ENCODE measurements around the gene HOXD8.
A peak's percentile ranks its signal among the peaks of the same experiment; 100 is the strongest.

The HOXD8 gene

GRCh38 chr2:176114930-176115625, 14.4 kb upstream of the HOXD8 start:
- in situ Hi-C loops (cut with MboI; ENCODE audit: low sequenced_read_pairs, unreplicated experiment) = no loop called here
- DNase-seq (ENCODE audit: low spot score) = no peak
- TF ChIP-seq CTCF (IDR thresholded peaks at IDR 0.05; ENCODE audit: borderline replicate concordance, control extremely low read depth, extremely low read depth, insufficient read depth, missing control alignments) = no peak

GRCh38 chr2:176115883-176116813, 13.4 kb upstream of the HOXD8 start, which contains the start of gene HOXD10:
Gene HOXD10 (plus strand): TSS chr2:176116778. CDS start chr2:176116834, 56 bp downstream.
- in situ Hi-C loops (cut with MboI; ENCODE audit: low sequenced_read_pairs, unreplicated experiment) = no loop called here
- TF ChIP-seq CTCF (IDR thresholded peaks at IDR 0.05; ENCODE audit: borderline replicate concordance, control extremely low read depth, extremely low read depth, insufficient read depth, missing control alignments) = no peak
- no peak for DNase-seq (ENCODE audit: low spot score)

GRCh38 chr2:176117162-176117822, 12.2 kb upstream of the HOXD8 start:
- in situ Hi-C loops (cut with MboI; ENCODE audit: low sequenced_read_pairs, unreplicated experiment) = no loop called here
- no peak for TF ChIP-seq CTCF (IDR thresholded peaks at IDR 0.05; ENCODE audit: borderline replicate concordance, control extremely low read depth, extremely low read depth, insufficient read depth, missing control alignments)

GRCh38 chr2:176117823-176118371, 11.6 kb upstream of the HOXD8 start:
- in situ Hi-C loops (cut with MboI; ENCODE audit: low sequenced_read_pairs, unreplicated experiment) = no loop called here
- TF ChIP-seq CTCF (IDR thresholded peaks at IDR 0.05; ENCODE audit: borderline replicate concordance, control extremely low read depth, extremely low read depth, insufficient read depth, missing control alignments) = no peak

More at GRCh38 chr2:176117162-176117822, 12.2 kb upstream of the HOXD8 start:
- no peak for DNase-seq (ENCODE audit: low spot score)

GRCh38 chr2:176118601-176119339, 10.7 kb upstream of the HOXD8 start:
- in situ Hi-C loops (cut with MboI; ENCODE audit: low sequenced_read_pairs, unreplicated experiment) = no loop called here
- DNase-seq (ENCODE audit: low spot score) = no peak
- peak; percentile 19 for TF ChIP-seq CTCF (IDR thresholded peaks at IDR 0.05; ENCODE audit: borderline replicate concordance, control extremely low read depth, extremely low read depth, insufficient read depth, missing control alignments)

More at GRCh38 chr2:176117823-176118371, 11.6 kb upstream of the HOXD8 start:
- no peak for DNase-seq (ENCODE audit: low spot score)
